ENCODE results near the gene EVPL.
"Not testable (repeated sequence)": the region's sequence is repeated elsewhere in the genome, so short reads cannot be mapped to it uniquely, and the experiment has no call there.

EVPL gene

DNA sequence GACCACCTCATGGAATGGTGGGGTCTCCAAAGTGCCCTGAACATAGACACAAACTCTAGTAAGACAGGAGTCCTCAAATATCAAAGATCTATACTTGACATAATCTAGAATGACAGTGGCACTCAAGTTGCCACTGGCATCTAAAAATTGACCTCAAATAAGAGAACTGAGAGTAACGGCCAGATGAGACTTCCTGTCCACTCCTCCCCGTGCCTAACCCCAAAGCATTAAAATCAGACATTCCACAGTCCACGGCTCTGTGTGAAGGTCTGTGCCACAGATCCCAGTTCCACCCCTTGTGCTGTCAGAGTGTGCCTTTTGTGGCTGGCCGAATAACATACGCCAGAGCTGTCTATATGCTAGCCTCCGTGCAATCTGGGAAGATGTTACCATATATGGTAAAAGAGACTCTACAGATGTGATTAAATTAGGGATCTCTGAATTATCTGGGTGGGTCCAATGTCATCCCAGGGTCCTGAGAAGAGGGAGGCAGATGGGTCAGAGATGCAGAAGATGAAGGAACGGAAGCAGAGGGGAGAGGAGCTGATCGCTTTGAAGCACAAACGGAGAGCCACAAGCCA lies 21.0 kb upstream of the EVPL start:
- DNase-seq (ENCODE audit: low read depth, low spot score), result no peak

DNA sequence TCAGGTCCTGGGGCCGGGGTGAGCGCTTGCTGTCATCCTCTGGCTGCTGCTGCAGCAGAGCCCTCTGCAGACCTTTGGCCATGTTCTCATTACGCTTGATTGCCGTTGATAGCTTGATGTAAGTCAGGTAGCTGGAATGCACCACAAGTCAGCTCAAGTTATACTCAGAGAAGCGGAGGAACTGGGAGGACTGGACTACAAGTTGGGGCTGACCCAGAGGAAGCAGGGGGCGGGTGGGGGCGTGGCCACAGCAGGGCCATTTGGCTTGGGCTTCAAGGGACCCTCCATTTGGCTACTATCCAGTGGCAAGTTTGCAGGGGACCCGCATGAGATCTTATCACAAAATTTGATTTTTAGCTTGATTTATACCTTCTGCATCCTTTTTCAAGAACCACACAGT lies 19.0 kb upstream of the EVPL start:
- DNase-seq (ENCODE audit: low read depth, low spot score), result no peak

DNA sequence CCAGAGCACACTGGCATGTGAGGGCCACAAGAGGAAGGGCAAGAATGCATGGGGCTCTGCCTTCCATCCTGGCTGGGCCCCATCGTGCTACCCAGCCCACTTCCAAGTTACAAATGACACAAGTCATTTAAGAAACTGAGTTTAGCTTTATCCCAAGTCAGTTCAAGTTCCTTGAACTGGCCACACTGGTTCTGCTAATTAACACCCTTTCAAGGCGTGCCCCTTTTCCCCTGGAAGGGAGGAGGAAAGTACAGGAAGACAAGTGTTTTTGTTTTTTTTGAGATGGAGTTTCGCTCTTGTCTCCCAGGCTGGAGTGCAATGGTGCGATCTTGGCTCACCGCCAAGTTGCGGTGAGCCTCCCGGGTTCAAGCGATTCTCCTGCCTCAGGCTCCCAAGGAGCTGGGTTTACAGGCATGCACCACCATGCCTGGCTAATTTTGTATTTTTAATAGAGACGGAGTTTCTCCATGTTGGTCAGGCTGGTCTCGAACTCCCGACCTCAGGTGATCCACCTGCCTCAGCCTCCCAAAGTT lies 17.4 kb upstream of the EVPL start:
- DNase-seq (ENCODE audit: low read depth, low spot score), result not testable (repeated sequence)

DNA sequence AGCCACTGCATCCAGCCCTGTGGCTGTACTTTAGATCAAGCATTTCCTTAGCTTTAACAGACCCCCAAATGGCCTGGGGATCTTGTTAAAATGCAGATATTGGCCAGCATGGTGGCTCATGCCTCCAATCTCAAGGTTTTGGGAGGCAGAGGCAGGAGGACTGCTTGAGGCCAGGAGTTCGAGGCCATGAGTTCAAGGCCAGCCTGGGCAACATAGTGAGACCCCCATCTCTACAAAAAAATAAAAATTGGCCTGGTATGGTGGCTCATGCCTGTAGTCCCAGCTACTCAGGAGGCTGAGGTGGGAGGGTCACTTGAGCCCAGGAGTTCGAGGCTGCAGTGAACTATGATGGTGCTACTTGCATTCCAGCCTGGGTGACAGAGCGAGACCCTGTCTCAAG lies 15.8 kb upstream of the EVPL start:
- not testable (repeated sequence) for DNase-seq (ENCODE audit: low read depth, low spot score)

DNA sequence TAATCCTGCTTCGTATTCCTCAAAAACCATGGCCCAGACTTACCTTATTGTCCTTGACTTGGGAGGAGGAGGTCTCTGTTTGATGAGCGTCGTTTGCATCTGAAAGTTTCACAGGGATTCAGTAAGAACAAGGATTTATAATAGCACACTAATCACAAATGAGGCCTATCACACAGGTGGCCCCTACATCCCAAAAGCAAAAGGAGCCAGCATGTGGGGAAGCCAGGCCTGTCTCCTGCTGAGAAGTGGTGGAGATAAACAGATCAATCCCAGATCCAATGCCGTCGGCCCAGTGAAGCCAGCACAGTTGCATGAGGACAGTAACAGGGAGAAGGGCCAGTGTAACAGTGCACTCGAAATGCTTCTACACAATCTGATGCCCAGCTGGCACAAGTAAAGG lies 13.3 kb upstream of the EVPL start:
- no peak for DNase-seq (ENCODE audit: low read depth, low spot score)

DNA sequence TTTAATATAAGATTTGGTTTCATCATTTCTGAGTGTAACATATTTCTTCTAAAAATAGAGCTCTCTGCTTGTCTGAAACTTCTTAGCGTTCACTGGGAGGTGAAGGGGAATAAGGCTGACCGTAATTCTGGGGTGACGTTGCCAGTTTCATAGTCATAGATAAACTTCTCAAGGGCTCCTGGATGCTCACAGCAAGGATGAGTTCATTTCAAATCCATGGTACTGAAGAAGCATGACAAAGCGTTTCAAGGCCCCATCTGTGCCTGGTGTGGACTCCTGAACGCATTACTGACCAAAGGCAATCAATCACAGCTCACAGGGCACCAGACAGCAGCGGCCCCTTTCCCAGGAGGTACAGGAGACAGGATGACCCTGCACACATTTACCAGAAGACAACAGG lies 12.0 kb upstream of the EVPL start:
- no peak for DNase-seq (ENCODE audit: low read depth, low spot score)

DNA sequence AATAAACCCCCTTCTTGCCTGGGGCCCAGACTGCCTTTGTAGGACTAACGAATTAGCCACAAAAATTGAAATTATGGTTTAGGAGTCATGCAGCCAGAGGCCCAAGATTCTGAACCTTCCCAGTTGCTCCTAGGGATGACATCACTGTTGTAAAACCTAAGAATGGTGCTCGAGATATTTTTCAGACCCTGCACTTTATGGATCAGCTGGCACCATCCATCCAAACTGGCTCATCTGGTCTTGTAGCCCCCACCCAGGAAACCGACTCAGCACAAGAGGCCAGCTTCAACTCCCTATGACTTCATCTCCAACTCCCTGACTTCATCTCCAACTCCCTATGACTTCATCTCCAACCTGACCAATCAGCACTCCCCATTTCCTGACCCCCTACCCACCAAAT lies 10.9 kb upstream of the EVPL start:
- no peak for DNase-seq (ENCODE audit: low read depth, low spot score)

DNA sequence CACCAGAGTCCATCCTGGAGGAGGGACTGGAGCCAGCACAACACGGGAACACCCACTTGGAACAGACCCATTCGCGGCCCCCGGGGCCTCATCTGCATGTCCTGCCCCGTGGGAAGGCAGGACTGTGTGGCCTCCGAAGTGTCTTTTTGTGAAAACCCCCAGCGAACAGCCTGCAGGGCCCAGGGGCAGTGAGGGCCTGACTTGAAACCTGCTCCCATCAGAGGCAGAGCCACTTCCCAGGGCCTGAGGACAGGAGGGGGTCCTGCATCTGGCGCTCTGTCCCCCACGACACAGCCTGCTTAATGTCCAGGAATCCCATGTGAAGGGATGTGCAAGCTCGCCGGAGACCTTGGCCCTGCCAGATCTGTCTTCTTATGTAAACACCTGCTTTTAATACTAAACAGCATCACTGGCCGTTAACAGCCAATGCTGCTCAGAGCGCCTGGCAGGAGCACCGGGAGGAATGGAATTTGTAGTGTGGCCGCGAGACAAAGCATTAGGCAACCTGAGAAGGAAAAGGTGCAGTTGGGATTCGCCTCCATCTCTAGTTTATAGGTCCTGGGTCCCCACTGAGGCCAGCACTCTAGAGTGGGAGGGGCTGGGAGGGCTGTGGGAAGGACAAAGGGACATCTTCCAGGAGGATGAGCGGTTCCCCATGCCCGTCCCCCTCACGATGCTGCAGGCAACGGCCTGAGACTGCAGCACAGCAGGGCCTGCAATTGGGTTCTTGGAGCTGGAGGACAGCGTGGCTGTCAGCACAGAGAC lies 9.6 kb upstream of the EVPL start:
- DNase-seq (ENCODE audit: low read depth, low spot score), result no peak

DNA sequence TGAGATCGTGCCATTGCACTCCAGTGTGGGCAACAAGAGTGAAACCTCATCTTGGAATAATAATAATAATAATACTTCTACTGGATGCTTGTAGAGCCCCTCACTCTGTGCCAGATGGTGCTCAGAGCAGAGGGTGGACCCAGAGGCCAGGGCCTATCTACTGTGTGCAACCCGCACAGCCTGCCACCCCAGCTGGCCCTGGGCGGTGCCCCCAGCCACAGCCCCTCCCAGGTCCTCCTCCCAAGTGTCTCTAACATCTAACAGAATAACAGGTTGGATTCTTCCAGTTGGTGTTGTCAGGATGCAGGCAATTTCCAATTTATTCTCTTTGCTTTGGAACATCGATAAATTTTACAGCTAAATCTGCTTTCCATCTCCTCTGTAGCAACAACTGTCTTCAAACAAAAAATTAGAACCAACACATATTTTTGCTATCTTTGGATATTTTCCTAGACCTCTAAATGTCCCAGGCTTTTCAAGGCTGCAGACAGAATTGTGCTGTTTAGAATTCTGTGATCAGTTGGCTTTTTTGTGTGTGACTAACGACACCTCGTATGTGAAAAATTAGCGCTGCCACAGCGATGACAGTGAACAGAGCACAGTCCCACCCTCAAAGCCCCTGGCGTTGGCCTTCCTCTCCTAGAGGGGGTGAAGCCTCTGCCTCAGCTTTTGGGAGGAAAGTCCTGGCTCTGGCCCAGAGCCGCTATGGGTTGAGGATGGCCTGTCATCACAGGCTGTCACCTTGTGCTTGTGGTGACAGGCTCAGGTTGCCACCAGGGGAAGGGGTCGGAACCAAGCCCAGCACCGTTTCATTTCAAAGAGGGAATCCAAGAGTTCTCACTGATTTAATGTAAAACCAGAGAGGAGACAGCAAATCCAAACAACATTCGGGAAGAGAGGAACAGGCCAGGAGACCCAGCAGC lies 7.6 kb upstream of the EVPL start:
- DNase-seq (ENCODE audit: low read depth, low spot score), result no peak

DNA sequence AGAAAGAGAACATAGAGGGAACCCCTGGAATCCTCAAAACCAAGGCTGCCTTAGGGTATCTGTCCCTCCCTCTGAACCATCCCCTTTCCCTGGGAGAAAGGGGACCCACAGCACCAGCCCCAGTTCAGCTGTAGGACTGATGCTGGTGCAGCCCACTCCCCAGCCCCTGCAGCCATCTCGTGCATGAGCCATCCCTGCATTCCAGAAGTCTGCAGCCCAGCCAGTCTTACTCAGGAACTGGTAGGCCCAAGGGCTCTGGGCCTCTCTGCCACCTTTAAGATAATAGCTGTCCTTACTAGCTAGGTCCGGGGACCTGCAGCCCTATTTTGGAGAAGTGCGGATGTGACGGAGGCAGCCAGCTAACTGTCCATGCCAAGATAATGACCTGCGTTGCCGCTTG lies 6.0 kb upstream of the EVPL start:
- DNase-seq (ENCODE audit: low read depth, low spot score), result no peak

DNA sequence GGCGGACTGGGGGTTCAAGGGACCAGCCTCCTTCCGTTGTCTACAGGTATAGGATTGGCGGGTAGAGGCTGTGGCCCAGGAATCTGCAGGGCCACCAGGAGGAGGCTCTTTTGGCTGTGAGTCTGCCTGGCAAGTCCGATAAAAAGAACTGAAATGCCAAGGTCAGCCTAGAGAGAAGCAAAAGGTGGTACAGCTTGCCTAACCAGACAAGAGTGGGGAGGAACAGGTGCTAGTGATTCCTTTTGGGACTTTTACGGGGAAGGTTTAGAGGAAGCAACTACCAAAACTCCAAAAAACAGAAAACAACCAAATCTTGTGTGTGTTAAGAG lies 5.6 kb upstream of the EVPL start:
- DNase-seq (ENCODE audit: low read depth, low spot score), result no peak

DNA sequence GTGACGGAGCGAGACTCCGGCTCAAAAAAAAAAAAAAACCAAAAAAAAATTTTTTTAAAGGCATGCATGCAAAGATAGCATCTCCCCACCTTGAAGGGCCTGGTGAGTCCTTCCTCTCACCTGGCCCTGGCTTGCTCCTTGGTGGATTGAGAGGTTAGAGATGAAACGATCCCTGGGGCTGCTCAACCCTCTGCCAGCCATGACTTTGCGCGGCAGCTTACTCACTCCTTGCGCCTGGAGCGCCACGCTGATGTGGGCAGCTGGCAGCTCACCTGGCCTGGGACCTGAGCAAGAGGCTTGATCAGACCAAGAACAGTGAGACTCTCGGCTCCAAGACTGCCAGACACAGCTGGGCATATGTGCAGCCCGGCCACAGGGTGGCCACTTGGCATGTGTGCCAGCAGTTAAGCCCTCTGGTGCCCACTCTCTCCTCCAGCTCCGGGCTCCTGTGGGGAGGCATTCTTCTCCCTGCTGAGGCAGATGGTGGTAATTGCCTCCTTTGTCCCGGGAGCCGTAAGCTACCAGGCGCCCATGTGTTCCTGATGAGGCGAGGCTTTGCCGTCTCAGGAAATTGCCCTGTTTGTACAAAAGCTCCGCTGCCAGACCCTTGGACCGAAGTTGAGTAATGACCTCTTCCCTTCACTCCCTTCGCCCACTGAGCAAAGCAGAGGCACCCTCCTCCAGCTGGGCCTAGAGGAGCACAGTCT lies 5.1 kb upstream of the EVPL start:
- no peak for DNase-seq (ENCODE audit: low read depth, low spot score)

DNA sequence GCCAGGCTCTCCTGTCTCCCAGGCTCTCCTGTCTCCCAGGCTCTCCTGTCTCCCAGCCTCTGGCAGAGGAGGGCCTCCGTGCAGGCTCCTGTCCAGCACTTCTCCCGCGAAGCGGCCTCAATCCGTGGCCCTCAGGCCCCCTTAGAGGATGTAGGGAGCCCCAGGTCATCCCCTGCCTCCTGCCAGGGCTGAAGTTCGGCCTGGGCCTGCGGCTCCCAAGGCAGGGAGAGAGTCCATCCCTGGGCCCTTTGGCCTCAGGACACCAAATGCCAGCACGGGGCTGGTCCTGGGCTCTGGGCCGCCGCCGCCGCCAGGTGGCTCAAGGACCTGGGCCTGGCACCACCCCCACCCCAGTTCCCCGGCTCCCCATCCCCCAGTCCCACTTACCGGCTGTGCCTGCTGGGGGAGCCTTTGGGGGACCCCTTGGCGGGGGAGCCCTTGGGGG lies 370 bp downstream of the EVPL start:
- DNase-seq (ENCODE audit: low read depth, low spot score), result no peak

DNA sequence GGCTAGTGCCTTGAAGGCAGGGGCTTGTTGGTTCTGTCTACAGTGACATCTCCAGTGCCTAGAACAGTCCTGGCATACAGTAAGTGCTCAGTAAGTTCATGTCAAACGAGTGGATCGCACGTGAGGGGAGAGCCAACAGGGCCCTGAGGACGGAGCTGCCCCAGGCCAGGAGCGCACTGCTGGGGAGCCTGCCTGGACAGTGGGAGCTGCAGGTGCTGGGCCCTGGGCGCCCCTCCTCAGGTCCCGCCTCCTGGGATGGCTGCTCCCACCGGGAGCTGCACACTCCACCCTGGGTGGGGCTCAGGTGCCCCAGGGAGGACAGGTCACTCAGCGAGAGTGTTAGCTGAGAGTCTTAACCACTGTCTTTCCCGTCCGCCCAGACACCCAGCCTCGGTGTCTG lies 1.8 kb downstream of the EVPL start:
- no peak for DNase-seq (ENCODE audit: low read depth, low spot score)

DNA sequence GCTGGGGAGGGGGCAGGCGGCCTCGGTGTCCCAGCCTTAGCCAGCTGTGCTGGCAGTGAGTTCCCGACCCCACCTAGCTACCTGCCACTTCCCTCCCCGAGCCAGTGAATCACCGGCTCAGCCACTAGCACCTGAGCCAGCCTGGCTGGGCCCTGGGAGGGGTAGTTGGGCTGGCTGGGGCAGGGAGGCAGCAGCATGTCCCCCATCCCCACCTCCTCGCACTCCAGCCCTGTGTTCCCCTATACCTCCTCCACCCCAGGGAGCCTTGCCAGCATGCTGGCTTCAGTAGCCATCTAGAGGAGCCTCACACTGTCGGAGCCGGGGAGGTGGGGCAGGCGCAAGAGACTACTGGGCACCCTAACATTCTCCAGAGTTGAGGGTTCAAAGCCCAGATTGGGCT lies 2.8 kb downstream of the EVPL start:
- DNase-seq (ENCODE audit: low read depth, low spot score), result no peak

DNA sequence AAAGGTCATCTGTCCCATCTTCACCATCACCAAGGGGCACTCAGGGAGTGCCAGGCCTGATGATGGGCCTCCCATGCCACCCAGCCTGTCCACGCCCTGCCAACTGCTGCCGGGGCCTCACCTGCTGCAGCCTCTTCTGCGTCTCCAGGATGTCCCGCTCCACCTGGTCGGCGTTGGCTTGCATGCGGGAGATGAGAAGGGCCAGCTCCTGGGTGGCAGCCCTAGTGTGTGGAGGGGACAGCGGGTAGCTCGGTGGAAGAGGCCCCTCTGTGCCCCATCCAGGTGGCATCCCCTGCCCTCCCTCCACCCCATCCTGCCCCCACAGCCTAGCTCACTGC lies 3.2 kb downstream of the EVPL start:
- no peak for DNase-seq (ENCODE audit: low read depth, low spot score)

DNA sequence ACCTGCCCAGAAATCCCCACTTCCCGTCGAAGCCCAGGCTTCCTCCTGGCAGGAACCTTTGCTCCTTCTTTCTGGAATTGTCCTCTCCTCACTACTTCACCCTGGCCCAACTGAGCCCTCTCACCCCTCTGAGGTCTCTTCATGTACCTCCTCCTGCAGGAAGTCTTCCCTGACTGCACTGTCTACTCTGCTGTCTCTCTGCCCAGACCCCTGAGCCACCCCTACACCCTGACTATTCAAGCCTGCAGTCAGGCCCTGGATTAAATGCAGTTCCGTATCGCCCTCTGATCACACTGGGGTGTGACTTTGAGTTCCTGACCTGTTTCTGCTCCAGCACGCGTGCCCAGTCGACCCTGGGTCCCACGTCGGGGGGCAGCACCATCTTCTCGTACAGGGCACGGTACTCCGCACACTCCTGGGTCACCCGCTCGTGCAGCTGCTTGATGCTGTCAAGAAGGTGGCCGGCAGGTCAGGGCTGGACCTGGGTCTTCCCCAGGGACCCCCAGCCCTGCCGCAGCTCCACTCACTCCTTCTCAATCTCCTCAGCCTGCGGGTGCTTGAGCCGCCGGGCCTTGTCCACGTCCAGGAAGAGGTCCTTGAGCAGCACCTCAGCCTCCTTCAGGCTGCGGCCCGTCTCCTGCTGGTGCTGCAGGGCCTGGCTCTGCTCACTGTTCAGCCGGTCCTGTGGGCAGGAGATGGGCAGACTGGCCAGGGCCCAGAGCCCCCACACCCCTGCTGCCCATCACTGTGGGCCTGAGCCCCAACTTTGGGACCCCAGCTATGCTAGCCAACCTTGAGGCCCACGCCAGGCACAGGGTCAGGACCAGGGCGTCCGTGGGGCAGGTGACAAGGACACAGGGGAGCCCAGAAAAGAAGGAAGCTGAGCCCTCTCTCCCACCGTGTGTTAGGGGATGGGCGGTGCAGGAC lies 3.9 kb downstream of the EVPL start:
- DNase-seq (ENCODE audit: low read depth, low spot score), result no peak

DNA sequence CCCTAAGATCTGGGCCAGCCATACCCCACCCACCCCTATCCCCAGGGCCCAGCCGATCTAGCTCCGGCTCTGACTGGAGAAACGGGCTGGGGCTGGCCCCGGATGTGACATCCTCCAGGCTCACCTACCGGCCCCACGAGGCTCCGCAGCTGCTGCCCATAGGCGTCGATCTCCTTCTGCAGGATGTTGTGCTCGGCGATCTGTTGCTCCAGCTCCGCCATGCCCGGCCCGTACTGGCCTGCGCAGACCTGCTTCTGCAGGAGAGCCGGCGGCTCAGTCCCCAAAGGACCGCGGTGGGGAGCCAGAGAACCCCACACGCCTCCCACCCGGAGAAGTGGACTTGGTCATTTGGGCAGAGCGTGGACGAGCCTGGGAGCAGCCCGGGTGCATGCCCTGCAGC lies 4.8 kb downstream of the EVPL start:
- DNase-seq (ENCODE audit: low read depth, low spot score), result no peak

DNA sequence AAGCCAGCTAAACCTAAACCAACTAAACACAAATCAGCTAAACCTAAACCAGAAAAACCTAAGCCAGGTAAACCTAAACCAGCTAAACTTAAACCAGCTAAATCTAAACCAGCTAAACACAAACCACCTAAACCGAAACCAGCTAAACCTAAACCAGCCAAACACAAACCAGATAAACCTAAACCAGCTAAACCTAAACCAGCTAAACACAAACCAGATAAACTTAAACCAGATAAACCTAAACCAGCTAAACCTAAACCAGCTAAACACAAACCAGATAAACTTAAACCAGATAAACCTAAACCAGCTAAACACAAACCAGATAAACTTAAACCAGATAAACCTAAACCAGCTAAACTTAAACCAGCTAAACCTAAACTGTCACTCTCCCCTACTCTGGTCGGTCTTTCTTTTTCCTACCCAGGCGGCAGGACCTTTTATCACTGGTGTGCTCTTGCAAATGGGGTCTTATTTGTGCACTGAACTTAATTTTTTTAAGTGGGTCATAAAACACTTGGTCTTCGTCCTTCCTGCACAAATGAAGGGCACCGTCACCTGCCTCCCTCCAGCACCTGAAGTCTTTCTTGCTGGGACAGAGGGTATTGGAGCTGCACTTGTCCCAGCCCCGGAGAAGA lies 7.2 kb downstream of the EVPL start:
- DNase-seq (ENCODE audit: low read depth, low spot score), result no peak

DNA sequence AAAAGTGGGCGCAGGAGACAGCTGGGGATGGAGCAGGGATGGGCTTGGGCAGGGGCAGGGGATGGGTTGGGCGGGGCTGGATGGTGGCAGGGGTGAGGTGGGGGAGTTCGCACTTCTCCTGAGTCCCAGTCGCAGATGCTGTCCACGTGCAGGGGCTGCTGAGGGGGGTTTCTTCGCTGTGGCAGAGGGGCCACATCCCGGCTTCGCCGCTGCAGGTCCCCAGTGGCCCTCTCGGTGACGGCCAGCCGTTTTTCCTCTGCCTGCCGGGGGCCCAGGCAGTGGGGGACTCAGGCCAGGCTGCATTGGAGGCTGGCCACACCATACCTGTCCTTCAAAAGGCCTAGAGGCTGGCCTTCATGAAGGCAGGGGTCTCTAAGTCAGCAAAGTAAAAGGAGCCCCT lies 8.3 kb downstream of the EVPL start:
- DNase-seq (ENCODE audit: low read depth, low spot score), result no peak

DNA sequence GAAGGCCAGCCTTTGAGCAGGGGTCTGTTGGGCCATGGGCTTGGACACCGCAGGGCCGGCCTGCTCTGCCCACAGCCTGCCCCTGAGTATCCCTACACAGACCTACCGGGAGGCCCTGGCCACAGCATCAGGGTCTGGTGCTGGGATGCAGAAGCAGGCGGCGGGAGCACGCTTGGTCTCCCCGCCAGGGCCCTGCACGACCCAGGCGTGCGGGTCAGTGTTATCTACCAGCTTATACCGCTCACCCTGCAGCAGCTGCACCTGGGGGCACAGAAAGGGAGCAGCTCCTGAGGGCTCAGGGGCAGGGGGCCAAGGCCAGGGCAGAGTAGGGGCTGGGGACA lies 8.8 kb downstream of the EVPL start:
- DNase-seq (ENCODE audit: low read depth, low spot score), result no peak
